Measurements from ENCODE around the gene MOB3C. TPM values are rescaled to one million over a fixed set of nuclear protein-coding genes. Genes with fewer than 3 reads are reported as not detected.

MOB3C gene
- polyA plus RNA-seq, 1 donor (not counting 4 experiments of a cell fraction or from before 2014, with no cell fraction given): 18.4 TPM

- DNase-seq (ENCODE audit: low read depth, low spot score) (no peak), FAIRE-seq (peak; percentile 85)
- Histone ChIP-seq H3K9me3 (ENCODE audit: control insufficient read depth, low read depth, low read length) (no peaks in the 10 kb centered on the region), H3K9me1 (ENCODE audit: control insufficient read depth, extremely low read depth, insufficient read depth, low read length) (no peaks in the 10 kb centered on the region), H3K27me3 (ENCODE audit: control insufficient read depth, extremely low read depth, insufficient read depth, low read length) (no peaks in the 10 kb centered on the region), H3K4me3 (ENCODE audit: control insufficient read depth in 2 of 3, extremely low read depth in 1 of 3, insufficient read depth in 2 of 3, low read depth in 1 of 3, low read length in 3 of 3) (peak overlapping the region; percentile 80 to 95 (median 86)), H3K79me2 (ENCODE audit: control insufficient read depth, insufficient read depth, low read length) (peaks cover 35% of the 10 kb centered on the region), H3K4me2 (ENCODE audit: control insufficient read depth, extremely low read depth, insufficient read depth, low read depth, low read length) (peak overlapping the region; percentile 88), H3K36me3 (ENCODE audit: control insufficient read depth in 2 of 2, extremely low read depth in 1 of 2, insufficient read depth in 2 of 2, low read length in 2 of 2) (peaks cover 8% of the 10 kb centered on the region in 2 experiments), H3K4me1 (ENCODE audit: control insufficient read depth, extremely low read depth, insufficient read depth, low read length) (peaks cover 40% of the 10 kb centered on the region), H2AFZ (ENCODE audit: control insufficient read depth, low read length) (no peak overlapping the region), H3K9ac (ENCODE audit: control insufficient read depth, extremely low read depth, insufficient read depth, low read length) (peak overlapping the region; percentile 87), H3K27ac (ENCODE audit: control insufficient read depth, insufficient read depth, low read length) (peak overlapping the region; percentile 49), H4K20me1 (ENCODE audit: control insufficient read depth, extremely low read depth, insufficient read depth, low read length) (no peaks in the 10 kb centered on the region)
- no peak for TF ChIP-seq EZH2 (IDR thresholded peaks at IDR 0.05; ENCODE audit: low read length)
- no peak for TF ChIP-seq CTCF (optimal IDR thresholded peaks at IDR 0.05 in 1 of 3, IDR thresholded peaks at IDR 0.05 in 1 of 3, conservative IDR thresholded peaks at IDR 0.05 in 1 of 3; ENCODE audit: extremely low read depth in 1 of 3, insufficient read depth in 2 of 3, low read length in 3 of 3)
- dilution Hi-C loops (cut with MboI; ENCODE audit: extremely low pct_ligation_motif_present, low sequenced_read_pairs): no loop called here
Observed at GRCh38 chr1:46603481-46603857, 13.1 kb downstream of the MOB3C start.

- dilution Hi-C loops (cut with MboI; ENCODE audit: extremely low pct_ligation_motif_present, low sequenced_read_pairs): no loop called here
- no peaks in the 10 kb centered on the region for H4K20me1 ChIP-seq (ENCODE audit: control insufficient read depth, extremely low read depth, insufficient read depth, low read length)
- no peak overlapping the region for H3K9ac ChIP-seq (ENCODE audit: control insufficient read depth, extremely low read depth, insufficient read depth, low read length)
- no peaks in the 10 kb centered on the region for H3K9me1 ChIP-seq (ENCODE audit: control insufficient read depth, extremely low read depth, insufficient read depth, low read length)
- H3K79me2 ChIP-seq (ENCODE audit: control insufficient read depth, insufficient read depth, low read length): peaks cover 39% of the 10 kb centered on the region
- no peaks in the 10 kb centered on the region for H3K9me3 ChIP-seq (ENCODE audit: control insufficient read depth, low read depth, low read length)
- peaks cover 0 to 4% of the 10 kb centered on the region in 2 experiments for H3K36me3 ChIP-seq (ENCODE audit: control insufficient read depth in 2 of 2, extremely low read depth in 1 of 2, insufficient read depth in 2 of 2, low read length in 2 of 2)
- H2AFZ ChIP-seq (ENCODE audit: control insufficient read depth, low read length): no peak overlapping the region
- FAIRE-seq (no peak), DNase-seq (ENCODE audit: low read depth, low spot score) (no peak)
- no peaks in the 10 kb centered on the region for H3K27me3 ChIP-seq (ENCODE audit: control insufficient read depth, extremely low read depth, insufficient read depth, low read length)
- no peak overlapping the region for H3K4me2 ChIP-seq (ENCODE audit: control insufficient read depth, extremely low read depth, insufficient read depth, low read depth, low read length)
- H3K4me1 ChIP-seq (ENCODE audit: control insufficient read depth, extremely low read depth, insufficient read depth, low read length): peaks cover 32% of the 10 kb centered on the region
- no peak overlapping the region for H3K27ac ChIP-seq (ENCODE audit: control insufficient read depth, insufficient read depth, low read length)
- TF ChIP-seq CTCF (optimal IDR thresholded peaks at IDR 0.05 in 1 of 3, IDR thresholded peaks at IDR 0.05 in 1 of 3, conservative IDR thresholded peaks at IDR 0.05 in 1 of 3; ENCODE audit: extremely low read depth in 1 of 3, insufficient read depth in 2 of 3, low read length in 3 of 3) (no peak), EZH2 (IDR thresholded peaks at IDR 0.05; ENCODE audit: low read length) (no peak)
- H3K4me3 ChIP-seq (ENCODE audit: control insufficient read depth in 2 of 3, extremely low read depth in 1 of 3, insufficient read depth in 2 of 3, low read depth in 1 of 3, low read length in 3 of 3): no peak overlapping the region
Observed at GRCh38 chr1:46601257-46602007, 15.2 kb downstream of the MOB3C start.
